Activated naive CD8-positive, alpha-beta T cell treated with anti-CD3 and anti-CD28 coated beads for 36 hours (primary cell): ENCODE measurements around the gene MTUS2. TPM values are rescaled to one million over a fixed set of nuclear protein-coding genes. Genes with fewer than 3 reads are reported as not detected.

Source experiments
- DNase-seq: peaks from one replicate; pipeline ENCODE4 v3.0.0; 2021
- H3K27ac Mint-ChIP-seq: one replicate; pipeline ENCODE4 v1.8.0; 2022; ENCODE audit warnings: mild to moderate bottlenecking, moderate library complexity, mixed read lengths
- H3K27me3 Mint-ChIP-seq: one replicate; pipeline ENCODE4 v1.8.0; 2022; ENCODE audit warnings: mild to moderate bottlenecking, mixed read lengths
- H3K36me3 Mint-ChIP-seq: one replicate; pipeline ENCODE4 v1.8.0; 2021; ENCODE audit warnings: mild to moderate bottlenecking, mixed read lengths
- H3K4me1 Mint-ChIP-seq: one replicate; pipeline ENCODE4 v1.8.0; 2021; ENCODE audit warnings: mixed read lengths
- H3K4me3 Mint-ChIP-seq: one replicate; pipeline ENCODE4 v1.8.0; 2022; ENCODE audit warnings: mild to moderate bottlenecking, moderate library complexity, mixed read lengths
- H3K9me3 Mint-ChIP-seq: one replicate; pipeline ENCODE4 v1.8.0; 2022; ENCODE audit warnings: mixed read lengths
- total RNA-seq, 2 experiments: library from RNA; stranded (reverse); gene quantifications; one replicate each; pipeline ENCODE4 v1.2.3, GENCODE V29; 2021

MTUS2 gene
- not detected for total RNA-seq

GRCh38 chr13:28820099-28821051 lies at the start of gene MTUS2:
Gene MTUS2, plus strand, starts transcription at chr13:28820339.
- no peak within 1 kb of the TSS for H3K27ac Mint-ChIP-seq
- peaks cover 5% of the 10 kb centered on the region for H3K9me3 Mint-ChIP-seq
- peak; percentile 39 for DNase-seq
- no peaks in the 10 kb centered on the region for H3K36me3 Mint-ChIP-seq
- H3K4me1 Mint-ChIP-seq: peaks cover 2% of the 10 kb centered on the region
- H3K4me3 Mint-ChIP-seq: peak within 1 kb of the TSS; percentile 56
- peaks cover 81% of the 10 kb centered on the region for H3K27me3 Mint-ChIP-seq

- Mint-ChIP-seq H3K27ac (no peak overlapping the region), H3K27me3 (peaks cover 14% of the 10 kb centered on the region), H3K4me1 (no peaks in the 10 kb centered on the region), H3K4me3 (no peak overlapping the region), H3K36me3 (no peaks in the 10 kb centered on the region), H3K9me3 (peaks cover 8% of the 10 kb centered on the region)
- DNase-seq: no peak
Measured at GRCh38 chr13:28778308-28779215, 41.6 kb upstream of the MTUS2 start.

GRCh38 chr13:28792992-28793391 lies 27.1 kb upstream of the MTUS2 start:
- no peak for DNase-seq
- Mint-ChIP-seq H3K4me3 (no peak overlapping the region), H3K4me1 (no peaks in the 10 kb centered on the region), H3K27me3 (peaks cover 32% of the 10 kb centered on the region), H3K27ac (no peak overlapping the region), H3K36me3 (no peaks in the 10 kb centered on the region), H3K9me3 (no peaks in the 10 kb centered on the region)

DNA sequence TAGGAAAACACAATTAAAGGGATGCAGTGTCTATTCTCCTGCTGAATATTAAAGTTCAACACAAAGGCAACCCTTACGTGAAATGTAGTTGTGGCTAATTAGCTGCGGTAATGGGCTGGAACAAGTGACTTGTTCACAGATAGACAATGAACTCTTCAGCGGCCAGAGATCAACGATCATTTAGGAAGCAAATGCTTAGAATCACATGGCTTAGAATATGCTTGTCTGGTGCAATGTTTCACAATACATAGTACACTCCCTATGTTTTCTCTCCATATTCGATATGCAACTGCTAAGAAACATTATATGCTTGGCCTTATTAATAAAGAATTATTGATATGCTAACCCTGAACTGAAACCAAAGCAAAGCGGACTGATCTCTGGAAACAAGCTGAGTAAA lies 25.7 kb upstream of the MTUS2 start:
- DNase-seq: no peak
- no peaks in the 10 kb centered on the region for H3K9me3 Mint-ChIP-seq
- no peaks in the 10 kb centered on the region for H3K4me1 Mint-ChIP-seq
- H3K27ac Mint-ChIP-seq: no peak overlapping the region
- peaks cover 31% of the 10 kb centered on the region for H3K27me3 Mint-ChIP-seq
- no peak overlapping the region for H3K4me3 Mint-ChIP-seq
- H3K36me3 Mint-ChIP-seq: no peaks in the 10 kb centered on the region

DNA sequence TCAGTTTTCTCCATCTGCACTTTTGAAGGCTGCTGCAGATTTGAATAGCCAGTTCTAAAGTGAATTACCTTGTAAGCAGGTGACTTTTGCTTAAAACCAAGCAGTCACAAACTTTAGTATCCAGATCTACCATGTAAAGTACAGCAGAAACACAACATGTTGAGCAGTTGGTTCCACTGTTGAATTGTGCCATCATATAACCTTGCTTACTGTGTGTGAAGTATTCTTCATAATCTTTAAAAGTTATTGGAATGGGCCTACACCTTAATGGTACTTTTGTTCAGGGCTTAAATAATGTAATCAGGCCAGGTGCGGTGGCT lies 23.2 kb upstream of the MTUS2 start:
- no peaks in the 10 kb centered on the region for H3K36me3 Mint-ChIP-seq
- H3K4me1 Mint-ChIP-seq: no peaks in the 10 kb centered on the region
- no peak overlapping the region for H3K27ac Mint-ChIP-seq
- no peaks in the 10 kb centered on the region for H3K9me3 Mint-ChIP-seq
- peaks cover 25% of the 10 kb centered on the region for H3K27me3 Mint-ChIP-seq
- H3K4me3 Mint-ChIP-seq: no peak overlapping the region
- no peak for DNase-seq

- no peaks in the 10 kb centered on the region for H3K4me1 Mint-ChIP-seq
- DNase-seq: peak; percentile 30
- H3K4me3 Mint-ChIP-seq: no peak overlapping the region
- H3K36me3 Mint-ChIP-seq: peaks cover 4% of the 10 kb centered on the region
- H3K9me3 Mint-ChIP-seq: peaks cover 18% of the 10 kb centered on the region
- H3K27me3 Mint-ChIP-seq: peaks cover 35% of the 10 kb centered on the region
- H3K27ac Mint-ChIP-seq: no peak overlapping the region
Measured at GRCh38 chr13:28805193-28805819, 14.8 kb upstream of the MTUS2 start.

- Mint-ChIP-seq H3K36me3 (no peaks in the 10 kb centered on the region), H3K27ac (no peak overlapping the region), H3K9me3 (peaks cover 5% of the 10 kb centered on the region), H3K27me3 (peaks cover 49% of the 10 kb centered on the region), H3K4me3 (no peak overlapping the region), H3K4me1 (peaks cover 2% of the 10 kb centered on the region)
- no peak for DNase-seq
Measured at GRCh38 chr13:28817204-28817603, 2.9 kb upstream of the MTUS2 start.

- H3K9me3 Mint-ChIP-seq: peaks cover 5% of the 10 kb centered on the region
- peaks cover 69% of the 10 kb centered on the region for H3K27me3 Mint-ChIP-seq
- no peak for DNase-seq
- H3K36me3 Mint-ChIP-seq: no peaks in the 10 kb centered on the region
- H3K27ac Mint-ChIP-seq: no peak overlapping the region
- no peak overlapping the region for H3K4me3 Mint-ChIP-seq
- H3K4me1 Mint-ChIP-seq: peaks cover 2% of the 10 kb centered on the region
Measured at GRCh38 chr13:28819046-28819730, 951 bp upstream of the MTUS2 start.

- Mint-ChIP-seq H3K36me3 (no peaks in the 10 kb centered on the region), H3K9me3 (peaks cover 5% of the 10 kb centered on the region), H3K4me3 (no peak overlapping the region), H3K4me1 (peaks cover 2% of the 10 kb centered on the region), H3K27me3 (peaks cover 74% of the 10 kb centered on the region), H3K27ac (no peak overlapping the region)
- DNase-seq: peak; percentile 63
Measured at GRCh38 chr13:28819735-28820098, 422 bp upstream of the MTUS2 start.

DNA sequence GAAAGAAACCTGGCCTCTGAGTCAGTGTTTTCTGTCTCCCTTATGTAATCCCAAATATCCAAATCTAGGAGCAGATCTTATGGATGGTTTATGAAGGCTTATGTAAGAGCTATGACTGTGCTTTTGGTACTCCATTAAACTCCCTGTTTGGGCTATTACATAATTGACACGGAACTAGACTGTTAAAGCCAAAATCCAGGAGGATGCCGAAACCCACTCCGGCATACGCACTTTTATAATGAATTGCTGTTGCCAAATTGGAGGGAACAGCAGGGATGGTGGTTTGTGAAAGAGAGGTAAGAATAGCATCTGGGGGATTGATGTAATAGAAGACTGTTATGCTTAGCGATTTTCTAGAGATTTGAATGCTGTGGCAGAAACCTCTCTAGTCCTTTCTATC lies 2.0 kb downstream of the MTUS2 start:
- no peaks in the 10 kb centered on the region for H3K9me3 Mint-ChIP-seq
- peaks cover 83% of the 10 kb centered on the region for H3K27me3 Mint-ChIP-seq
- peaks cover 2% of the 10 kb centered on the region for H3K4me1 Mint-ChIP-seq
- no peak overlapping the region for H3K4me3 Mint-ChIP-seq
- no peak for DNase-seq
- H3K36me3 Mint-ChIP-seq: no peaks in the 10 kb centered on the region
- H3K27ac Mint-ChIP-seq: no peak overlapping the region

- Mint-ChIP-seq H3K9me3 (peaks cover 6% of the 10 kb centered on the region), H3K27me3 (peaks cover 77% of the 10 kb centered on the region), H3K4me1 (peaks cover 2% of the 10 kb centered on the region), H3K4me3 (no peak overlapping the region), H3K27ac (no peak overlapping the region), H3K36me3 (no peaks in the 10 kb centered on the region)
- DNase-seq: no peak
Measured at GRCh38 chr13:28822801-28823200, 2.7 kb downstream of the MTUS2 start.

- H3K27ac Mint-ChIP-seq: no peak overlapping the region
- peaks cover 2% of the 10 kb centered on the region for H3K4me1 Mint-ChIP-seq
- H3K36me3 Mint-ChIP-seq: no peaks in the 10 kb centered on the region
Measured at GRCh38 chr13:28825379-28825778, 5.2 kb downstream of the MTUS2 start.

DNA sequence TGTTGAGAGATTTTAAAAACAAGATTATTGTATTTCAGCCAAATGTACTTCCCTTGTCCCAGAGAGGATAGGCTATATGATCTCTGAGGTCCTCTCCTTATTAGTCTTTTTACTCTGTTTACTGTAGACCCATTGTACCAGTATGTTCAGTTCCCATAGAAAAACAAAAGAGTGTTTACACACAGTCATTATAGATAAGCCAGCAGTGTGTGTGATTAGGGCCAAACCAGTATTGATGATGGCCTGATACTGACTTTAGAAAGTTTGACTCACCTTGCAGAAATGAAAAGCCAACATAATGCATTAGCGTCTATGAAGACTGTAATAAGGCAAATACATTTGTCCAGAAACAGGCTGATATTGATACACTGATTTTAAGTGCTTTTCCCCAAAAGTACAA lies 6.2 kb downstream of the MTUS2 start:
- DNase-seq: no peak
- Mint-ChIP-seq H3K4me3 (no peak overlapping the region), H3K27ac (no peak overlapping the region), H3K36me3 (no peaks in the 10 kb centered on the region), H3K27me3 (peaks cover 48% of the 10 kb centered on the region), H3K4me1 (no peaks in the 10 kb centered on the region), H3K9me3 (peaks cover 22% of the 10 kb centered on the region)

More at GRCh38 chr13:28825379-28825778, 5.2 kb downstream of the MTUS2 start:
- Mint-ChIP-seq H3K9me3 (peaks cover 15% of the 10 kb centered on the region), H3K27me3 (peaks cover 57% of the 10 kb centered on the region), H3K4me3 (no peak overlapping the region)
- DNase-seq: no peak

DNA sequence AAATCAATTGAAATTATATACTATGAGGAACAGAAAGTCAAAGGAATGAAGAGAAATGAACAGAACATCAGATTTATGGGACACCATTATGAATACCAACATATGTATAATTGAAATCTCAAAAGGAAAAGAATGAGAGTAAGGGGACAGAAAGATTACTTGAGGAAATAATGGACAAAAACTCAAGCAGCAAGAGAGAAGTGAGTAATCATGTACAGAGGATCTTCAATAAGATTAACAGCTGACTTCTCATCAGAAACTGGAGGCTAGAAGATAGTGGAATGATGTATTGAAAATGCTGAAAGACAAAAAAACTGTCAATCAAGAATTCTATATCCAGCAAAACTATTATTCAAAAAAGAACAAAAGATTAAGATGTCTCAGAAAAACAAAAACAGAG lies 10.4 kb downstream of the MTUS2 start:
- Mint-ChIP-seq H3K9me3 (peaks cover 22% of the 10 kb centered on the region), H3K4me3 (no peak overlapping the region), H3K27ac (no peak overlapping the region), H3K27me3 (peaks cover 11% of the 10 kb centered on the region), H3K4me1 (no peaks in the 10 kb centered on the region), H3K36me3 (no peaks in the 10 kb centered on the region)
- no peak for DNase-seq
